Endothelial cell of umbilical vein (primary cell): ENCODE data around the gene FGF2.

Experiments
- EZH2 ChIP-seq: IDR thresholded peaks from 2 replicates; pipeline ENCODE4 v1.6.1; 2012; ENCODE audit warnings: borderline replicate concordance, low read depth, mild to moderate bottlenecking, moderate library complexity, low read length, inconsistent platforms; ENCODE audit not compliant: severe bottlenecking
- FOS ChIP-seq: IDR thresholded peaks from 2 replicates; pipeline ENCODE4 v1.6.1; 2011; ENCODE audit warnings: mild to moderate bottlenecking, low read length, moderate library complexity, borderline replicate concordance; ENCODE audit not compliant: insufficient read depth
- JUN ChIP-seq: IDR thresholded peaks from 2 replicates; pipeline ENCODE4 v1.6.1; 2011; ENCODE audit warnings: borderline replicate concordance, low read depth; ENCODE audit not compliant: insufficient read length, insufficient read depth
- MAX ChIP-seq: IDR thresholded peaks from 2 replicates; pipeline ENCODE4 v1.6.1; 2011; ENCODE audit not compliant: insufficient read depth, insufficient read length
- POLR2A ChIP-seq: IDR thresholded peaks from 2 replicates; pipeline ENCODE4 v1.6.1; 2012; ENCODE audit warnings: low read depth, mild to moderate bottlenecking, control low read depth, low read length
- POLR2AphosphoS5 ChIP-seq: IDR thresholded peaks from 2 replicates; pipeline ENCODE4 v1.6.1; 2012; ENCODE audit warnings: low read depth, mild to moderate bottlenecking, control low read depth, low read length, moderate library complexity; ENCODE audit not compliant: insufficient read depth
- TF ChIP-seq, protein P1 (sequence below), 2 donors: IDR thresholded peaks; 1 replicate in 1 of 2; 2 replicates in 1 of 2; pipeline ENCODE4 v1.5.1; 2011; ENCODE audit warnings: low read length in 2 of 2, mild to moderate bottlenecking in 2 of 2, moderate library complexity in 2 of 2, control low read depth in 1 of 2, inconsistent platforms in 1 of 2, low read depth in 1 of 2; ENCODE audit not compliant: insufficient read depth in 1 of 2; ENCODE audit errors: extremely low read depth in 1 of 2

GRCh38 chr4:122922877-122923511, 96.4 kb downstream of the FGF2 start:
- TF ChIP-seq, protein P1, sequence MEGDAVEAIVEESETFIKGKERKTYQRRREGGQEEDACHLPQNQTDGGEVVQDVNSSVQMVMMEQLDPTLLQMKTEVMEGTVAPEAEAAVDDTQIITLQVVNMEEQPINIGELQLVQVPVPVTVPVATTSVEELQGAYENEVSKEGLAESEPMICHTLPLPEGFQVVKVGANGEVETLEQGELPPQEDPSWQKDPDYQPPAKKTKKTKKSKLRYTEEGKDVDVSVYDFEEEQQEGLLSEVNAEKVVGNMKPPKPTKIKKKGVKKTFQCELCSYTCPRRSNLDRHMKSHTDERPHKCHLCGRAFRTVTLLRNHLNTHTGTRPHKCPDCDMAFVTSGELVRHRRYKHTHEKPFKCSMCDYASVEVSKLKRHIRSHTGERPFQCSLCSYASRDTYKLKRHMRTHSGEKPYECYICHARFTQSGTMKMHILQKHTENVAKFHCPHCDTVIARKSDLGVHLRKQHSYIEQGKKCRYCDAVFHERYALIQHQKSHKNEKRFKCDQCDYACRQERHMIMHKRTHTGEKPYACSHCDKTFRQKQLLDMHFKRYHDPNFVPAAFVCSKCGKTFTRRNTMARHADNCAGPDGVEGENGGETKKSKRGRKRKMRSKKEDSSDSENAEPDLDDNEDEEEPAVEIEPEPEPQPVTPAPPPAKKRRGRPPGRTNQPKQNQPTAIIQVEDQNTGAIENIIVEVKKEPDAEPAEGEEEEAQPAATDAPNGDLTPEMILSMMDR (IDR thresholded peaks at IDR 0.05; ENCODE audit: extremely low read depth in 1 of 2, insufficient read depth in 1 of 2, low read depth in 1 of 2, low read length in 2 of 2): no peak
- TF ChIP-seq MAX (peak; percentile 43), POLR2A (peak; percentile 41), JUN (no peak), POLR2AphosphoS5 (no peak), EZH2 (no peak), FOS (no peak)
